Fibroblast of lung (primary cell): ENCODE data around the gene PRR14L. TPM values are rescaled to one million over a fixed set of nuclear protein-coding genes. Genes with fewer than 3 reads are reported as not detected.
"Not testable (repeated sequence)": the region's sequence is repeated elsewhere in the genome, so short reads cannot be mapped to it uniquely, and the experiment has no call there.

Experiments used
- DNase-seq, 2 donors: peaks; one replicate each; pipeline versions ENCODE4 v3.0.0 to v3.0.0-alpha.2; 2010; ENCODE audit warnings: low read depth in 2 of 2
- H2AFZ ChIP-seq: 2 replicates; pipeline ENCODE4 v1.5.1; 2012; ENCODE audit warnings: low read length, control low read depth, inconsistent platforms
- H3K27ac ChIP-seq: 2 replicates; pipeline ENCODE4 v1.5.1; 2011; ENCODE audit warnings: low read length, control low read depth; ENCODE audit not compliant: insufficient read depth
- H3K27me3 ChIP-seq: 2 replicates; pipeline ENCODE4 v1.5.1; 2011; ENCODE audit warnings: mild to moderate bottlenecking, low read length; ENCODE audit not compliant: control insufficient read depth, insufficient read depth
- H3K36me3 ChIP-seq: 2 replicates; pipeline ENCODE4 v1.5.1; 2011; ENCODE audit warnings: low read length; ENCODE audit not compliant: control insufficient read depth, insufficient read depth
- H3K4me1 ChIP-seq: 2 replicates; pipeline ENCODE4 v1.5.1; 2011; ENCODE audit warnings: low read length; ENCODE audit not compliant: control insufficient read depth, insufficient read depth; ENCODE audit errors: extremely low read depth
- H3K4me2 ChIP-seq: 2 replicates; pipeline ENCODE4 v1.5.1; 2011; ENCODE audit warnings: low read length, control low read depth; ENCODE audit not compliant: insufficient read depth; ENCODE audit errors: extremely low read depth
- H3K4me3 ChIP-seq, 4 experiments: fragments of 200-600 bp in 1 of 4; sonication (generic) in 1 of 4; replicated peaks in 1 of 4; 2 replicates each; pipeline ENCODE4 v1.5.1; 2011 to 2016; ENCODE audit warnings: low read length in 4 of 4, low read depth in 3 of 4, mild to moderate bottlenecking in 3 of 4, control low read depth in 2 of 4, inconsistent platforms in 1 of 4, mixed read lengths in 1 of 4; ENCODE audit not compliant: insufficient read depth in 1 of 4; ENCODE audit errors: control extremely low read depth in 1 of 4
- H3K79me2 ChIP-seq: 2 replicates; pipeline ENCODE4 v1.5.1; 2012; ENCODE audit warnings: mild to moderate bottlenecking, low read length, inconsistent platforms; ENCODE audit not compliant: control insufficient read depth, insufficient read depth
- H3K9ac ChIP-seq: 2 replicates; pipeline ENCODE4 v1.5.1; 2011; ENCODE audit warnings: mild to moderate bottlenecking, low read length, control low read depth; ENCODE audit not compliant: insufficient read depth
- H3K9me3 ChIP-seq: 2 replicates; pipeline ENCODE4 v1.5.1; 2012; ENCODE audit warnings: low read depth, low read length; ENCODE audit not compliant: control insufficient read depth, insufficient read depth
- H4K20me1 ChIP-seq: 2 replicates; pipeline ENCODE4 v1.5.1; 2011; ENCODE audit warnings: low read length; ENCODE audit not compliant: control insufficient read depth, insufficient read depth; ENCODE audit errors: extremely low read depth
- EZH2 ChIP-seq: IDR thresholded peaks from 2 replicates; pipeline ENCODE4 v1.5.1; 2012; ENCODE audit warnings: low read length, control low read depth, mild to moderate bottlenecking; ENCODE audit errors: missing control alignments
- polyA plus RNA-seq, 2 donors: library from polyadenylated mRNA; depleted of rRNA in 1 of 2; stranded (reverse) in 1 of 2; unstranded in 1 of 2; fragments of >200 nt; gene quantifications; 2 replicates each; pipeline ENCODE4 v1.2.1, GENCODE V29; 2011 to 2012; ENCODE audit warnings: missing spikeins in 1 of 2
- total RNA-seq: library from RNA; depleted of rRNA; stranded (reverse); fragments of >200 nt; gene quantifications from 2 replicates; pipeline ENCODE4 v1.2.1, GENCODE V29; 2014
- TF ChIP-seq, protein P1 (sequence below), 2 donors: IDR thresholded peaks in 1 of 2; conservative IDR thresholded peaks in 1 of 2; 1 replicate in 1 of 2; 2 replicates in 1 of 2; pipeline ENCODE4 v1.5.1; 2011 to 2012; ENCODE audit warnings: low read length in 2 of 2, control low read depth in 1 of 2, inconsistent platforms in 1 of 2, low read depth in 1 of 2, mild to moderate bottlenecking in 1 of 2

The PRR14L gene
- total and polyA plus RNA-seq, 2 donors (not counting 1 experiment from before 2014, with no cell fraction given), result 14.4 to 17.3 TPM

DNA sequence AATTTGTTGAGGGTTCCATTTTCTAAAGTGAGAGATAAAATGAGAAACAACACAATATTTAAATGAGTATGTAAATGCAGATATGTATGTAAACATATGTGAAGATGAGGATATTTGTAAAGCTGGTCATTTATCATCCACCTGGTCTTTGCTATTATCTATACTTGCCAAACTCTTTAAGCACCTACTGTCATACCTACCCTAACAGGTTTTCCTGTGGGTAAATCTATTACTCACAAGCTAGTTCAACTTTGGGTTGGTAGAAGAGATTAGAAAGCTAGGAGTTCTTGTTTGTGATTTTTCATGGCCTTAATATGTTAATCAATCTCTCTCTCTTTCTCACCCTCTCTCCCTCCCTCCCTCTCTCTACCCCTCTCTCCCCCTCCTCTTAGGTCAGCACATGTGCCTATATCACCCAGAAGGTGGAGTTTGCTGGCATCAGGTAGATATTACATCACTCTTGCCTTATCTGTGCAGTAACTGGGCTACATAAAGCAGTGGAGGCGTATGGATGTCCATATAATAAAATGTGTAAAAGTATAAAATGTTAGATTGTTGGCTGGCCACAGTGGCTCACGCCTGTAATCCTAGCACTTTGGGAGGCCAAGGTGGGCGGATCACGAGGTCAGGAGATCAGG, 18.6 kb upstream of the PRR14L start:
- no peak for DNase-seq
- Histone ChIP-seq H3K4me2 (no peak overlapping the region), H3K4me1 (no peaks in the 10 kb centered on the region), H3K79me2 (no peaks in the 10 kb centered on the region), H3K27me3 (no peaks in the 10 kb centered on the region), H2AFZ (no peak overlapping the region), H3K9me3 (no peaks in the 10 kb centered on the region), H3K36me3 (no peaks in the 10 kb centered on the region), H3K9ac (no peak overlapping the region), H4K20me1 (no peaks in the 10 kb centered on the region), H3K4me3 (no peak overlapping the region), H3K27ac (no peak overlapping the region)
- TF ChIP-seq, protein P1, sequence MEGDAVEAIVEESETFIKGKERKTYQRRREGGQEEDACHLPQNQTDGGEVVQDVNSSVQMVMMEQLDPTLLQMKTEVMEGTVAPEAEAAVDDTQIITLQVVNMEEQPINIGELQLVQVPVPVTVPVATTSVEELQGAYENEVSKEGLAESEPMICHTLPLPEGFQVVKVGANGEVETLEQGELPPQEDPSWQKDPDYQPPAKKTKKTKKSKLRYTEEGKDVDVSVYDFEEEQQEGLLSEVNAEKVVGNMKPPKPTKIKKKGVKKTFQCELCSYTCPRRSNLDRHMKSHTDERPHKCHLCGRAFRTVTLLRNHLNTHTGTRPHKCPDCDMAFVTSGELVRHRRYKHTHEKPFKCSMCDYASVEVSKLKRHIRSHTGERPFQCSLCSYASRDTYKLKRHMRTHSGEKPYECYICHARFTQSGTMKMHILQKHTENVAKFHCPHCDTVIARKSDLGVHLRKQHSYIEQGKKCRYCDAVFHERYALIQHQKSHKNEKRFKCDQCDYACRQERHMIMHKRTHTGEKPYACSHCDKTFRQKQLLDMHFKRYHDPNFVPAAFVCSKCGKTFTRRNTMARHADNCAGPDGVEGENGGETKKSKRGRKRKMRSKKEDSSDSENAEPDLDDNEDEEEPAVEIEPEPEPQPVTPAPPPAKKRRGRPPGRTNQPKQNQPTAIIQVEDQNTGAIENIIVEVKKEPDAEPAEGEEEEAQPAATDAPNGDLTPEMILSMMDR (conservative IDR thresholded peaks at IDR 0.05 in 1 of 2, IDR thresholded peaks at IDR 0.05 in 1 of 2; ENCODE audit: low read depth in 1 of 2, low read length in 2 of 2), result no peak
- no peak for TF ChIP-seq EZH2

DNA sequence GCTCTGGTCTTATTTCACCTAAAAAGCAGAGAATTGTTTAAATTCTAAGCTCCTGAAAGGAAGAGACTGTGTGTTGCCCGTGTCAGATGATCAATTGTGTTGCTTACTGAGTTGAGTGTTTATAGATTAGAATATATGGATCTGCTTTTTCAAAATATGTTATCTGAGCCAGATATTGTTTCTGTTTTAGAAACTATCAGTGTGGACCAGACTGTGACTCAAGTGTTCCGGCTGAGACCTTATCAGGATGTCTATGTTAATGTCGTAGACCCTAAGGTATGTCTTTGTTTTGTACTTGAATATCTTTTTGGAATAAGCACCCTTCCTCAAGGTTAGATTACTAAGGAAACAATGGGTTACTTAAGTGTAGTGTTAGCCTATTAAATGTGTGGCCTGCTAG, 14.9 kb upstream of the PRR14L start:
- TF ChIP-seq, protein P1 (conservative IDR thresholded peaks at IDR 0.05 in 1 of 2, IDR thresholded peaks at IDR 0.05 in 1 of 2; ENCODE audit: low read depth in 1 of 2, low read length in 2 of 2), result no peak
- no peak for TF ChIP-seq EZH2
- no peak overlapping the region for H3K27ac ChIP-seq

DNA sequence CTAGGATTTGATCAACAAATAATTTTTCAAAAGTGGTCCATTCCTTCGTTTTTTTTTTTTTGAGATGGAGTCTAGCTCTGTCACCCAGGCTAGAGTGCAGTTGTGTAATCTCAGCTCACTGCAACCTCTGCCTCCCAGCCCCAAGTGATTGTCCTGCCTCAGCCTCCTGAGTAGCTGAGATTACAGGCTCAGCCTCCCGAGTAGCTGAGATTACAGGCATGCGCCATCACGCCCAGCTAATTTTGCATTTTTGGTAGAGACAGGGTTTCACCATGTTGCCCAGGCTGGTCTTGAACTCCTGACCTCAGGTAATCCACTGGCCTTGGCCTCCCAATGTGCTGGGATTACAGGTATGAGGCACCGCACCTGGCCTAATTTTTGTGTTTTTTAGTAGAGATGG, 8.9 kb upstream of the PRR14L start:
- H3K4me3 ChIP-seq, H3K9me3 ChIP-seq, H3K27ac ChIP-seq, H3K9ac ChIP-seq, H4K20me1 ChIP-seq, H2AFZ ChIP-seq, H3K36me3 ChIP-seq, H3K79me2 ChIP-seq, H3K27me3 ChIP-seq, DNase-seq, H3K4me2 ChIP-seq, H3K4me1 ChIP-seq: not testable (repeated sequence)

More for the DNA sequence above, 14.9 kb upstream of the PRR14L start:
- Histone ChIP-seq H3K4me1 (no peaks in the 10 kb centered on the region), H3K36me3 (no peaks in the 10 kb centered on the region), H3K4me3 (no peak overlapping the region), H3K79me2 (no peaks in the 10 kb centered on the region), H4K20me1 (no peaks in the 10 kb centered on the region), H3K9ac (no peak overlapping the region), H3K9me3 (no peaks in the 10 kb centered on the region), H2AFZ (no peak overlapping the region), H3K4me2 (no peak overlapping the region), H3K27me3 (no peaks in the 10 kb centered on the region)
- DNase-seq, result no peak
